Measurements from ENCODE around the gene HINFP. TPM values are rescaled to one million over a fixed set of nuclear protein-coding genes. Genes with fewer than 3 reads are reported as not detected.

The HINFP gene
- total RNA-seq, 4 donors from 2014 or later = 13.5 to 27.6 (median 15.4) TPM

DNA sequence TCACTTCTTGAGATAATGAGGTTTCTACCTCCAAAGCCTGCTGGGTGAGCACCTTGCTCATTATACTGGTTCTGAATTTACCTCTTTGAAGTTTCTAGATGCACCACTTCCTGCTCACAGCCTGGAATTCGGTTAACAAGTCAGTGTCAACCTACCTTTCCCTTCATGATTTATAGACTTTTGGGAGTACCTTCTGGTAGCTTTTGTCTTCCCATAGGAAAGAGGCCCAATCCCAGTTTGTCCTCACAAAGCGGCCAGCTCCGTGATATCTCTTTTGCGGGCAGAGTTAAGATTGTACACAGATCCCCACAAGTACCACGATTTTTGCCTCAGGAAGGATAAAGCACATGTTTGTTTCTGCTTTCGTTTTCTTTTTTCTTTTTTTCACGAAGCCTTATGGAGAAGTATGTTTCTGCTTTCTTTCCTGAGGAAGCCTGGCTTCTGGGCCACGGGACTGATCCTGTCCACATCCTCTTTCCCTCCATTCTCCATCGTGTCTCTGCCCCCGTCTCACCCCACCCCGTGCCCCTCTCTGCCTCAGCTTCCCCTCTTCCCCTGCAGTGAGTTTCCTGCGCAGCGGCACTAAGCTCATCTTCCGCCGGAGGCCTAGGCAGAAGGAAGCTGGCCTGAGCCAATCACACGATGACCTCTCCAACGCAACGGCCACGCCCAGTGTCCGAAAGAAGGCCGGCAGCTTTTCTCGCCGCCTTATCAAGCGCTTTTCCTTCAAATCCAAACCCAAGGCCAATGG is 5.7 kb upstream of the HINFP start:
- Histone ChIP-seq H3K27me3 (no peaks in the 10 kb centered on the region), H3K36me3 (no peaks in the 10 kb centered on the region), H3K4me1 (no peaks in the 10 kb centered on the region), H3K9me3 (no peaks in the 10 kb centered on the region), H3K27ac (no peak overlapping the region), H3K4me3 (no peak overlapping the region)
- intact Hi-C loops (cut with DNase I; ENCODE audit: low total_unique reads) = no loop called here
- no peak for DNase-seq
- TF ChIP-seq, protein P1, sequence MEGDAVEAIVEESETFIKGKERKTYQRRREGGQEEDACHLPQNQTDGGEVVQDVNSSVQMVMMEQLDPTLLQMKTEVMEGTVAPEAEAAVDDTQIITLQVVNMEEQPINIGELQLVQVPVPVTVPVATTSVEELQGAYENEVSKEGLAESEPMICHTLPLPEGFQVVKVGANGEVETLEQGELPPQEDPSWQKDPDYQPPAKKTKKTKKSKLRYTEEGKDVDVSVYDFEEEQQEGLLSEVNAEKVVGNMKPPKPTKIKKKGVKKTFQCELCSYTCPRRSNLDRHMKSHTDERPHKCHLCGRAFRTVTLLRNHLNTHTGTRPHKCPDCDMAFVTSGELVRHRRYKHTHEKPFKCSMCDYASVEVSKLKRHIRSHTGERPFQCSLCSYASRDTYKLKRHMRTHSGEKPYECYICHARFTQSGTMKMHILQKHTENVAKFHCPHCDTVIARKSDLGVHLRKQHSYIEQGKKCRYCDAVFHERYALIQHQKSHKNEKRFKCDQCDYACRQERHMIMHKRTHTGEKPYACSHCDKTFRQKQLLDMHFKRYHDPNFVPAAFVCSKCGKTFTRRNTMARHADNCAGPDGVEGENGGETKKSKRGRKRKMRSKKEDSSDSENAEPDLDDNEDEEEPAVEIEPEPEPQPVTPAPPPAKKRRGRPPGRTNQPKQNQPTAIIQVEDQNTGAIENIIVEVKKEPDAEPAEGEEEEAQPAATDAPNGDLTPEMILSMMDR (IDR thresholded peaks at IDR 0.05) = no peak
- no peak for TF ChIP-seq POLR2A (IDR thresholded peaks at IDR 0.05)

DNA sequence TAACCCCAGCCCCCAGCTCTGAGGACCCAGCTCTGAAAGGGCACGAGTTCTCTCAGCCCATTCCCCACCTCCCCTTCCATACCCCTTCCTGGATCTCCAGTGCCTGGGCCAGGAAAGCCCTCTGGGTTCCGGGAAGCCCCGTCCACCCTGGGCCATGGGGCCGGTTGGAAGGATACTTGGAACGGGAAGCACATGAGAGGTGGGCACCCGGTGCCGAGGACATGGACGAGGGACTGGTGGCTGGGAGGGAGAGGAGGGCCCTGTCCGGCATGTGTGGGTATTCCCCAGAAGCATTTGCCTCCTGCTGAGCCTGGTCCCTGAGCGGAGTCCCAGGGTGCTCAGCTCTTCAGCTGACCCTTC is 5.2 kb upstream of the HINFP start:
- no peaks in the 10 kb centered on the region for H3K36me3 ChIP-seq
- H3K9me3 ChIP-seq = no peaks in the 10 kb centered on the region
- H3K4me3 ChIP-seq = no peak overlapping the region
- H3K27ac ChIP-seq = no peak overlapping the region
- no peak for TF ChIP-seq POLR2A (IDR thresholded peaks at IDR 0.05)
- TF ChIP-seq, protein P1 (IDR thresholded peaks at IDR 0.05) = no peak
- intact Hi-C loops (cut with DNase I; ENCODE audit: low total_unique reads) = no loop called here
- H3K27me3 ChIP-seq = no peaks in the 10 kb centered on the region
- DNase-seq = no peak
- H3K4me1 ChIP-seq = no peaks in the 10 kb centered on the region

DNA sequence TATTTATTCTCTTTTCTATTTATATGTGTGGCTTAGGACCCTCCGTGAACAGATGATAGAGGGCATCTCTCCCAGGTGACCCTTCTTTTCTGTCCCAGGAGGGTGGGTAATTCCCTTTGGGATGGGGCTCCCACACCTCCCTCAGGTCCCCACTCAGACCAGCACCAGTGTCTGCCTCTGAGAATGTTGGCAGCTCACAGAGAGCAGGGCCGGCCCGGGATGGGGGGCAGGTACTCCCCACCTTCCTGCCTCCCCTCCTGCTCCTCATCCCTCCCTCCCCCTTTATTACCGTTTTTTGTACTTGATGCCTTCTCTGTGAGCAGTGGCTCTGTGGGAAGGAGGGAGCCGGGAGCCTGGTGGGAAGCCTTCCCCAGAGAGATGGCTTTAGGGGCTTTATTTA is 4.8 kb upstream of the HINFP start:
- H3K27ac ChIP-seq = no peak overlapping the region
- no peak overlapping the region for H3K4me3 ChIP-seq
- no peaks in the 10 kb centered on the region for H3K9me3 ChIP-seq
- no peaks in the 10 kb centered on the region for H3K4me1 ChIP-seq
- H3K36me3 ChIP-seq = no peaks in the 10 kb centered on the region
- intact Hi-C loops (cut with DNase I; ENCODE audit: low total_unique reads) = no loop called here
- H3K27me3 ChIP-seq = no peaks in the 10 kb centered on the region
- DNase-seq = no peak
- TF ChIP-seq, protein P1 (IDR thresholded peaks at IDR 0.05) = no peak
- TF ChIP-seq POLR2A (IDR thresholded peaks at IDR 0.05) = no peak

DNA sequence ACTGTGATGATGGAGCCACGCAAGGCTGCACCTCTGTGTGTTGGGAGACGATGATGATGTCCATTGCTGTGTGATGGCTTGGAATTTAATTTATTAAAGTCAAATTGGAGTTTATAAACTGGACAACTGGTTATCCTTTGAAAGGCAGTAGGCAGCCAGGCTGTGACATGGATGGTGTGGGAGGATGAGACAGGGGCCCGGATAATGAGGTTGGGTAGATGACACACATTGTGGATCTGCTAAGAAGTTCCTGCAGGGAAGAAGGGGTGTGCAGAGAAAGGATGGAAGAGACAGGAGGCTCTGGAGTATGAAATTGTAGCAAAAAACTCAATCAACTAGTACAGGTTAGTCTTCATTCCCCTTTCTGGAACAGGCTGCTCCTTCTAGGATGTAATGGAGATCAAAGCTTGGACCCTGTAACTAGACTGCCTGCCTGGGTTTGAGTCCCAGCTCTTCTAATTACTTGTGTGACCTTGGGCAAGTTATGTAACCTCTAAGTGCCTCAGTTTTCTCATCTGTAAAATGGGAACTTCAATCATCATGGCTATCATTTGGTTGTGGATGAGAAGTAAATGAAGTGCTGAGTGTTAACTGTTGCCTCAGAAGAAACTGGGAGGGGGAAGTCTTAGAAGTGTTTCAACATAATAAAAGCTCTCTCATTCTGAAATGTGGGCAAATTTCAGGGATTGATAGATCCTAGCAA is 4.2 kb upstream of the HINFP start:
- peaks cover 0 to 3% of the 10 kb centered on the region in 2 donors for H3K4me1 ChIP-seq
- intact Hi-C loops (cut with DNase I; ENCODE audit: low total_unique reads) = no loop called here
- H3K27me3 ChIP-seq = no peaks in the 10 kb centered on the region
- no peaks in the 10 kb centered on the region for H3K36me3 ChIP-seq
- H3K4me3 ChIP-seq = no peak overlapping the region
- no peaks in the 10 kb centered on the region for H3K9me3 ChIP-seq
- DNase-seq = no peak
- TF ChIP-seq, protein P1 (IDR thresholded peaks at IDR 0.05) = no peak
- TF ChIP-seq POLR2A (IDR thresholded peaks at IDR 0.05) = no peak
- H3K27ac ChIP-seq = no peak overlapping the region

DNA sequence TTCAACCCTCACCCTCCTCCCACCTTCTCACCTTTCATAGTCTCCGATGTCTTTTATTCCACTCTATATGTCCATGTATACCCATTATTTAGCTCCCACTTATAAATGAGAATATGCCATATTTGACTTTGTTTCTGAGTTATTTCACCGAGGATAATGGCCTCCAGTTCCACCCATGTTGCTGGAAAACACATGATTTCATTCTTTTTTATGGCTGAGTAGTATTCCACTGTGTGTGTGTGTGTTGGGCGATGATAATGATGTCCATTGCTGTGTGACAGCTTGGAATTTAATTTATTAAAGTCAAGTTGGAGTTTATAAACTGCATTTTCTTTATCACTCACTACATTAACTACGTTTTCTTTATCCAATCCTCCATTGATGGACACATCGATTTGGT is 3.2 kb upstream of the HINFP start:
- H3K4me1 ChIP-seq = peaks cover 0 to 10% of the 10 kb centered on the region in 2 donors
- DNase-seq = no peak
- H3K9me3 ChIP-seq = no peaks in the 10 kb centered on the region
- H3K27me3 ChIP-seq = no peaks in the 10 kb centered on the region
- TF ChIP-seq, protein P1 (IDR thresholded peaks at IDR 0.05) = no peak
- no peaks in the 10 kb centered on the region for H3K36me3 ChIP-seq
- H3K4me3 ChIP-seq = no peak overlapping the region
- H3K27ac ChIP-seq = no peak overlapping the region
- intact Hi-C loops (cut with DNase I; ENCODE audit: low total_unique reads) = no loop called here
